ENCODE measurements around the gene RAP2A. TPM values are rescaled to one million over a fixed set of nuclear protein-coding genes. Genes with fewer than 3 reads are reported as not detected.

RAP2A gene
- total RNA-seq, 6 experiments from 2014 or later: 14.7 to 21.6 (median 18.5) TPM

DNA sequence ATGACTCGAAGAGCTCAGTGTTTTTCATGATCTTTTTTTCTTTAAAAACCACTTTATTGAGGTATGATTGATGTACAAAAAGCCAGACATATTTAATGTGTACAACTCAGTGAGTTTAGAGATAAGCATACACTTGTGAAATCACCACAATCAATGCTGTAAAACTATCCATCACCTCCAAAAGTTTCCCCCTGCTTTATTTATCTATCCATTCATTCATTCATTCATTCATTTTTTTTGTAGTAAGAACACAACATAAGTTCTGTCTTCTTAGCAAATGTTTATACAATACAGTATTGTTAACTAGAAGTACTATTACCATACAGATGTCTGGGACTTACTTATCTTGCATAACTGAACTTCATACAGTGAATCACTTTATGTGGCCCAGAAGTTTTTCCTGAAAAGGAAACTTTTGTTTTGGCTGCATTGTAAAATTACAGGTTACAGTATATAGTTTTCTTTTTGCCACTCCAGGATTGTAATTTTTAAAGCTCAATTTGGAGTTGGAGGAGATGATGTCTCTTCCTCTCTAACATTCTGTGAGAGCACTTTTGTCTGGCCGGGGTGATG, 6.7 kb downstream of the RAP2A start:
- Mint-ChIP-seq H3K27ac (no peak overlapping the region), H3K27me3 (ENCODE audit: insufficient read depth) (no peaks in the 10 kb centered on the region), H3K4me3 (no peak overlapping the region), H3K9me3 (no peaks in the 10 kb centered on the region), H3K4me1 (ENCODE audit: low read depth) (peaks cover 12% of the 10 kb centered on the region), H3K36me3 (ENCODE audit: low read depth) (peaks cover 5% of the 10 kb centered on the region; the same call in 1 of the 2 replicates)
- DNase-seq: no peak
- TF ChIP-seq CTCF (IDR thresholded peaks at IDR 0.05): no peak

GRCh38 chr13:97441368-97441767, 7.4 kb downstream of the RAP2A start:
- no peaks in the 10 kb centered on the region for H3K27me3 Mint-ChIP-seq (ENCODE audit: insufficient read depth)
- H3K27ac Mint-ChIP-seq: no peak overlapping the region
- DNase-seq: no peak
- peaks cover 5% of the 10 kb centered on the region for H3K4me1 Mint-ChIP-seq (ENCODE audit: low read depth)
- H3K36me3 Mint-ChIP-seq (ENCODE audit: low read depth): peaks cover 5% of the 10 kb centered on the region; the same call in 1 of the 2 replicates
- H3K9me3 Mint-ChIP-seq: no peaks in the 10 kb centered on the region
- no peak for TF ChIP-seq CTCF (IDR thresholded peaks at IDR 0.05)
- no peak overlapping the region for H3K4me3 Mint-ChIP-seq

DNA sequence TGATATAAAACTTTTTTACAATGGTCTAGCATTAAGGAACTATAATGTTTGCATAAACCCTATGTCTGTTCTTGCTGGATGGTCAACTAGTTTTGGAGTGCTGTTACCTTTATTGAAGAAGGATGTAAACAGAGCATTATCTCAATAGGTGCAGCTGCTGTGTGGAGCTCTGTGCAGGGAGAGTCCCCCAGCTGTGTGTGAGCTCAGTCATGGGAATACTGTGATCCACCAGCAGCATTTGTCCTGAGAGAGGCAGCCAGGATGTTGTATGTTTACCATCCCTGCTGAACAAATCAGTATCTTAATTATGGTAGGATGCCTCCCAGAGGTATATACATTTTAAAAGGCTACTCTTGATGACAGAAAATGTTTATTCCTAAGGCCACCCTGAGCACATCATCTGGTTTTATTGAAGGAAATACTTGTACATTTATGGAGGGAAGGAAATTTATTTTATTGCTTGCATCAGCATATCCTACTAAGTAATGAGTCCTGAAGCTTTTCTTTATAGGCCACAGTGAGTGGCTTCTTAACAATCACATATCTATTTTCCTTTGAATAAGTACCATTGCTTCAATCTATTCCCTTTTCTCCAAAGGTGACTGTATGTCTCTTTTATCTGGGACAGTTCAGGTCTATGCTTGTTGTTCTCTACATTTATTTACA, 11.7 kb downstream of the RAP2A start:
- TF ChIP-seq CTCF (IDR thresholded peaks at IDR 0.05): no peak
- Mint-ChIP-seq H3K27me3 (ENCODE audit: insufficient read depth) (no peaks in the 10 kb centered on the region), H3K4me1 (ENCODE audit: low read depth) (no peaks in the 10 kb centered on the region; the same call in 1 of the 2 replicates), H3K4me3 (no peak overlapping the region), H3K36me3 (ENCODE audit: low read depth) (peaks cover 16% of the 10 kb centered on the region; the same call in 1 of the 2 replicates), H3K9me3 (no peaks in the 10 kb centered on the region), H3K27ac (no peak overlapping the region)
- no peak for DNase-seq

GRCh38 chr13:97446448-97446847, 12.5 kb downstream of the RAP2A start:
- Mint-ChIP-seq H3K4me1 (ENCODE audit: low read depth) (no peaks in the 10 kb centered on the region; the same call in 1 of the 2 replicates), H3K36me3 (ENCODE audit: low read depth) (peaks cover 16% of the 10 kb centered on the region; the same call in 1 of the 2 replicates), H3K27me3 (ENCODE audit: insufficient read depth) (no peaks in the 10 kb centered on the region), H3K27ac (no peak overlapping the region), H3K9me3 (no peaks in the 10 kb centered on the region), H3K4me3 (no peak overlapping the region)
- DNase-seq: no peak
- no peak for TF ChIP-seq CTCF (IDR thresholded peaks at IDR 0.05)

GRCh38 chr13:97448503-97449251, 14.7 kb downstream of the RAP2A start:
- Mint-ChIP-seq H3K4me1 (ENCODE audit: low read depth) (no peaks in the 10 kb centered on the region; the same call in 1 of the 2 replicates), H3K27ac (no peak overlapping the region), H3K27me3 (ENCODE audit: insufficient read depth) (no peaks in the 10 kb centered on the region), H3K9me3 (no peaks in the 10 kb centered on the region), H3K4me3 (no peak overlapping the region), H3K36me3 (ENCODE audit: low read depth) (peaks cover 23% of the 10 kb centered on the region; the same call in 1 of the 2 replicates)
- TF ChIP-seq CTCF (IDR thresholded peaks at IDR 0.05): no peak
- DNase-seq: no peak

All from HFFc6 (cell line).